ENCODE data around the gene P2RY11.

Gene P2RY11

DNA sequence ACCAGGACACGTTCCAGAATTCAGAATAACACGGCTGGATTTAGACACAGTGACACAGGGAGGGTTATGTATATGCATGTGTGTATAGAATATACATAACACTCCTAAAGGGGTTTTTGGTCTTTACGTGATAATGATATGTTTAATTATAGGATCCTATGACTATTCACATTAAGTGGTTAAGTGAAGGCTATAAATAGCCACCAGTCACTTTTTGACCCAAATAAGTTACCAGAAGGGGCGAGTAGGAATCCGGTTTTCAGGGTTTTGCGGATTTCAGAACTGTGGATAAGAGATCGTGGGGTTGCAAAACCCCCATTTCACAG lies 15.9 kb upstream of the P2RY11 start:
- Histone ChIP-seq H3K4me3 (ENCODE audit: low read length) (peak overlapping the region; percentile 40), H3K4me1 (ENCODE audit: control insufficient read depth, insufficient read depth, low read length) (peaks cover 11% of the 10 kb centered on the region), H3K4me2 (ENCODE audit: low read length) (peak overlapping the region; percentile 85), H3K9me3 (replicated peaks; ENCODE audit: low read length) (no peaks in the 10 kb centered on the region), H3K36me3 (ENCODE audit: insufficient read depth, low read length) (peaks cover 6% of the 10 kb centered on the region), H3K9ac (ENCODE audit: low read depth, low read length) (no peak overlapping the region), H3K27me3 (ENCODE audit: control insufficient read depth, insufficient read depth, low read length) (no peaks in the 10 kb centered on the region)

DNA sequence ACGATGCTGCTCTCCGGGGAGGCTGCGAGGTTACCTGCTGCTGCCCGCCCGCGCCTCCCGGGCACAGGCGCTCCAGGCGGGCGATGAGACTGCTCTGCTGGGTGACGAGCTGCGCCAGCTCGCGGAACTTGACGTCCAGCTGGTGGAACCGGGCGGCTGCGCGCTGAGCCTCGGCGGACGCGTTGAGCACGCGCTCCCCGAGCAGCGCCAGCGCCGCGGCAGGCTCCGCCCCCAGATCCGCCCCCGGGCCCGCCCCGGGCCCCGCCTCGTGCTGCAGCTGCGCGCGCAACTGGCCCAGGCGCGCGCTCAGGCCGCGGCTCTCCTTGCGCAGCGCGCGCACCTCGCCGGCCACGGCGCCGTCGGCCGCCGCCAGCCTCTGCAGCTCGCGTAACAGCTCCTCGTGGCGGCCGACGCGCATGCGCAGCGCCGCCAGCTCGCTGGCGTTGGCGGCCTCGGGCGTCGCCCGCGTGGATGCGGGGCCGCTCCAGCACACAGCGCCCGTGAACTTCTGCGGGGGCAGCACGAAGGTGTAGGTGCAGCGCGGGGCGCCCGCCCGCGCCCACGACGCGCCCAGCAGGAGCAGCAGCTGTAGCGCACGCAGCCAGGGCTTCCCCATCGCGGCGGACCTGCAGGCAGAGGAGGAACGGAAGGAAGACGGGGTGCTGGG lies 15.4 kb upstream of the P2RY11 start:
- H3K9ac ChIP-seq (ENCODE audit: low read depth, low read length): peak overlapping the region; percentile 60
- peaks cover 6% of the 10 kb centered on the region for H3K36me3 ChIP-seq (ENCODE audit: insufficient read depth, low read length)
- H3K27me3 ChIP-seq (ENCODE audit: control insufficient read depth, insufficient read depth, low read length): no peaks in the 10 kb centered on the region
- H3K4me1 ChIP-seq (ENCODE audit: control insufficient read depth, insufficient read depth, low read length): peaks cover 11% of the 10 kb centered on the region
- H3K4me3 ChIP-seq (ENCODE audit: low read length): peak overlapping the region; percentile 71
- no peaks in the 10 kb centered on the region for H3K9me3 ChIP-seq (replicated peaks; ENCODE audit: low read length)
- H3K4me2 ChIP-seq (ENCODE audit: low read length): peak overlapping the region; percentile 85

DNA sequence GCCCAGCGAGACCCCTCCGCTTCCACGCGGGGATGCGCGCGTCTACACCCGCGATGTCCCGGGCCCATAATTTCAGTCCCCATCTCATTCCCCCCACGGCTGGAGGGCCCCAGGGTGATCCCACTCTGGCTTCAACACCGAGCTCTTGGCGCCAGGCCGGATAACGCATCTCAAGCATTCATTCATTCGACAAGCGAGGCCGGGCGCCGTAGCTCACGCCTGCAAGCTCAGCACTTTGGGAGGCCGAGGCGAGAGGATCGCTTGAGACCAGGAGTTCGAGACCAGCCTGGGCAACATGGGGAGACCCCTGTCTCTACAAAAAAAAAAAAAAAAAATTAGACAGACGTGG lies 14.9 kb upstream of the P2RY11 start:
- Histone ChIP-seq H3K9me3 (replicated peaks; ENCODE audit: low read length) (no peaks in the 10 kb centered on the region), H3K27me3 (ENCODE audit: control insufficient read depth, insufficient read depth, low read length) (no peaks in the 10 kb centered on the region), H3K9ac (ENCODE audit: low read depth, low read length) (peak overlapping the region; percentile 60), H3K4me1 (ENCODE audit: control insufficient read depth, insufficient read depth, low read length) (peaks cover 11% of the 10 kb centered on the region), H3K4me2 (ENCODE audit: low read length) (peak overlapping the region; percentile 85), H3K4me3 (ENCODE audit: low read length) (peak overlapping the region; percentile 71), H3K36me3 (ENCODE audit: insufficient read depth, low read length) (peaks cover 6% of the 10 kb centered on the region)

DNA sequence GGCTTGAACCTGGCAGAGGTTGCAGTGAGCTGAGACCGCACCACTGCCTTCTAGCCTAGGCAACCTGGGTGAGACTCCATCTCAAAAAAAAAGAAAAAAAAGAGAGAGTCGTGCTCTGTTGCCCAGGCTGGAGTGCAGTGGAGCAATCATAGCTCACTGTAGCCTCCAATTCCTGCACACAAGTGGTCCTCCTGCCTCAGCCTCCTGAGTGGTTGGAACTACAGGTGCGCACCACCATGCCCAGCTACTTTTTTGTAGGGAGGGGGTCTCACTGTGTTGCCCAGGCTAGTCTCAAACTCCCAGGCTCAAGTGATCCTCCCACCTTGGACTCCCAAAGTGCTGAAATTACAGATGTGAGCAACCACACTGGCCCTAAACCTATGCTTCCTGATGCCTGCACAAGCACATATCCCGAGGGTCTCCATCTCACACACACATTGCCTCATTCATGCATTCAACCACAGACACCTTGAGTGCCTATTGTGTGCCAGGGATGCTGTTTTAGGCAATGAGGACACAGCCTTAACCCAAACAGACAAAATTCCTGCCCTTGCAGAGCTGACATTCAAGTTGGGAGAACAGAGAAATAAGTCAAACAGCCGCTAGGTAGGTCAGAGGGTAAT lies 11.2 kb upstream of the P2RY11 start:
- Histone ChIP-seq H3K9me3 (replicated peaks; ENCODE audit: low read length) (no peaks in the 10 kb centered on the region), H3K9ac (ENCODE audit: low read depth, low read length) (no peak overlapping the region), H3K4me1 (ENCODE audit: control insufficient read depth, insufficient read depth, low read length) (peaks cover 11% of the 10 kb centered on the region), H3K27me3 (ENCODE audit: control insufficient read depth, insufficient read depth, low read length) (no peaks in the 10 kb centered on the region), H3K36me3 (ENCODE audit: insufficient read depth, low read length) (no peaks in the 10 kb centered on the region), H3K4me3 (ENCODE audit: low read length) (no peak overlapping the region), H3K4me2 (ENCODE audit: low read length) (no peak overlapping the region)

DNA sequence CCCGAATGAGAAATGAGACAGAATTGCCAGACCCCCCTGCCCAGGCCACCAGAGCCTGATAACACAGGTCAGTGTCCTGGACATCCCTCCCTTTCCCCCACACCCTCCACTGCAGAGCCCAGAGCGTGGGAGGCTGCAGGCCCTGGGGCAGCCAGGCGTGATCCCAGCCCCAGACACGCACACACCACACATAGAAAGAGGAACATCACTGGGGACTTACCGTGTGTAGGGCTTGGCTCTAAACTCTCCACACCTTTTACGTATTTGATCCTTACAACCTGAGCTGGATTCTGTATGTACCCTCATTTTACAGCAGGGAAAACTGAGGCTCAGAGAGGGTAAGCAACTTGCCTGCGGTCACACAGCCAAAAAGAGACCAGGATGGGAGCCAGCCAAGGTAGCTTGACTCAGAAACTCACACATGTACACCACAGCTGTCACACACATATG lies 8.7 kb upstream of the P2RY11 start:
- Histone ChIP-seq H3K9ac (ENCODE audit: low read depth, low read length) (no peak overlapping the region), H3K9me3 (replicated peaks; ENCODE audit: low read length) (no peaks in the 10 kb centered on the region), H3K4me1 (ENCODE audit: control insufficient read depth, insufficient read depth, low read length) (peaks cover 11% of the 10 kb centered on the region), H3K27me3 (ENCODE audit: control insufficient read depth, insufficient read depth, low read length) (no peaks in the 10 kb centered on the region), H3K36me3 (ENCODE audit: insufficient read depth, low read length) (peaks cover 7% of the 10 kb centered on the region), H3K4me3 (ENCODE audit: low read length) (no peak overlapping the region), H3K4me2 (ENCODE audit: low read length) (no peak overlapping the region)

DNA sequence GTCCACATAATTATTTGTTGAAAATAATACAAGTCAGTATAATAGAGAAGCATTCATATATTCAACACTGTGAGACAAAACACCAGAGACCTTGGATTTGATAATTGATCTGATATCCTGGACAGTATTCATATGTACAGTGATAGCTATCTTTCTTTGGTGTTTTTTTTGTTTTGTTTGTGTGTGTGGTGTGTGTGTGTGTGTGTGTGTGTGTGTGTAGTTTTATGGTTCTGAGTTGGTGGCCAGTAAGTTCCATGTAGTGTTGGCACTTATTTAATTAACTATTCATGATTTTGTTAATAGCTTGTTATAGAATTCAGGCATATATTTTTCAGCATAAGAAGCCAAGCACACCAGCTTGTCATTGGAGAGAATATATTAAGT lies 7.4 kb upstream of the P2RY11 start:
- Histone ChIP-seq H3K4me2 (ENCODE audit: low read length) (no peak overlapping the region), H3K4me1 (ENCODE audit: control insufficient read depth, insufficient read depth, low read length) (peaks cover 13% of the 10 kb centered on the region), H3K27me3 (ENCODE audit: control insufficient read depth, insufficient read depth, low read length) (no peaks in the 10 kb centered on the region), H3K9me3 (replicated peaks; ENCODE audit: low read length) (no peaks in the 10 kb centered on the region), H3K9ac (ENCODE audit: low read depth, low read length) (no peak overlapping the region), H3K36me3 (ENCODE audit: insufficient read depth, low read length) (peaks cover 17% of the 10 kb centered on the region), H3K4me3 (ENCODE audit: low read length) (no peak overlapping the region)

DNA sequence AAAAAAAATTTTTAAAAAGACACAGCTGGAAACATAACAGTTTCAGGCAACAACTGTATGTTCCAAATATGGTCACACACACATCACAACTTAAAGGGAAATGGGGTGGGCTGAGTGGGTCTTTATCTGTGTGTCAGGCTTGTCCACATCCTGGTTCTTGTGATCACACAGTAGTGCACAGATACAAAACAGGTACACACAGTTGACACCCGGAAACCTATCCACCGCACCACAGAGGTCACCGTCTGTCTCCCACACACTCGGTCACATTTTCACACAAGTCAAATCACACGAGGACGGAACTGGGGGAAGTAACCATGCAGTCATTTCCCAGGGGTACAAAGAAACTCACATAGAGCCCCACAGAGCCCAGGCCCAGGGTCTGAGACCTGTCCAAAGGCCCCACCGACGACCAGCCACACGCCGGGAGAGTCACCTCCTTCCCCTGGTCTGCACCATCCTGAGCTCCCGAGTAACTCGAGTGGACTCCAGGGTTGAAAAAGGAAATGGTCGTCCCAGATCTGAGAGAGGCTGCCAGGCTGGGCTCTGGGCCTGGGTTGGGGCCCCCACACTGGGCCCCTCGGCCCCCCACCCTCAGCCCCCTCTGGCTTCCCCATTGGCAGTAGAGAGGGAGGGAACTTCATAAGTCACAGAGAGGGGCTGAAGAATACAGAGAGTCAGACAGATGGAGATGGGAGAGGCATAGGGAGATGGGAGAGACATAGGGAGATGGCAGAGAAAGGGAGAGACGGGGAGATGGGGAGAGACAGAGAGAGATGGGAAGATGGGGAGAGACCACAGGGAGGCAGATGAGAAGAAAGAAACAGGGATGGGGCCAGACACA lies 6.6 kb upstream of the P2RY11 start:
- H3K36me3 ChIP-seq (ENCODE audit: insufficient read depth, low read length): peaks cover 25% of the 10 kb centered on the region
- H3K4me2 ChIP-seq (ENCODE audit: low read length): no peak overlapping the region
- H3K4me3 ChIP-seq (ENCODE audit: low read length): no peak overlapping the region
- peaks cover 13% of the 10 kb centered on the region for H3K4me1 ChIP-seq (ENCODE audit: control insufficient read depth, insufficient read depth, low read length)
- H3K27me3 ChIP-seq (ENCODE audit: control insufficient read depth, insufficient read depth, low read length): no peaks in the 10 kb centered on the region
- no peaks in the 10 kb centered on the region for H3K9me3 ChIP-seq (replicated peaks; ENCODE audit: low read length)
- H3K9ac ChIP-seq (ENCODE audit: low read depth, low read length): no peak overlapping the region

DNA sequence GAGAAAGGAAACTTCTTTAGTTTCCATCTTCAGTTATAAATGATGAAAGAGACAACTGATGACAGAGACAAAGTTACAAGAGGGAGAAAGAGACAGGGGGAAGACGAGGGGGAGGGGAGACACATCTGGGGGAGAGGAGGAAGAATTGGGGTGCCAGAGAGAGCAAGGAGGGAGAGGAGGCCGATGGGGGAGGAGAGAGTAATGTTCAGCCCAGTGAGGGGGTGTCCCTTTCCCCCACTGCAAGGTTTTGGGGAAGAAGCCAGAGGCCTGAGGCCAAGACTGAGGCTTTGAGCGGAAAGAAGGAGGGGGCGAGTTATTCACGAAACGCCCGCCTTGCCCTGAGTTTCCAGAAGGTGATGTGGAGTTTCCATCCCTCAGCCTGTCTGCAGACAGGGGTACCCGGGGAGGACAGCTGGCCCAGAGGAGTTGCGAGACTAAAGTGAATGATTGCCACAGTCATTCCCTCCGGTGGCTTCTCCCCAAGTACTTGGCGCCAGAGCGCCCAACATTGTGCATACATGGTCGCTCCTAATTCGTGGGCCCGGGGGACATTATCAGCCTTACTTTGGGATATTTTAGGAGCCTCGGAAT lies 5.9 kb upstream of the P2RY11 start:
- Histone ChIP-seq H3K4me3 (ENCODE audit: low read length) (peak overlapping the region; percentile 60), H3K36me3 (ENCODE audit: insufficient read depth, low read length) (peaks cover 32% of the 10 kb centered on the region), H3K9ac (ENCODE audit: low read depth, low read length) (no peak overlapping the region), H3K27me3 (ENCODE audit: control insufficient read depth, insufficient read depth, low read length) (no peaks in the 10 kb centered on the region), H3K4me1 (ENCODE audit: control insufficient read depth, insufficient read depth, low read length) (peaks cover 13% of the 10 kb centered on the region), H3K9me3 (replicated peaks; ENCODE audit: low read length) (no peaks in the 10 kb centered on the region), H3K4me2 (ENCODE audit: low read length) (peak overlapping the region; percentile 63)

DNA sequence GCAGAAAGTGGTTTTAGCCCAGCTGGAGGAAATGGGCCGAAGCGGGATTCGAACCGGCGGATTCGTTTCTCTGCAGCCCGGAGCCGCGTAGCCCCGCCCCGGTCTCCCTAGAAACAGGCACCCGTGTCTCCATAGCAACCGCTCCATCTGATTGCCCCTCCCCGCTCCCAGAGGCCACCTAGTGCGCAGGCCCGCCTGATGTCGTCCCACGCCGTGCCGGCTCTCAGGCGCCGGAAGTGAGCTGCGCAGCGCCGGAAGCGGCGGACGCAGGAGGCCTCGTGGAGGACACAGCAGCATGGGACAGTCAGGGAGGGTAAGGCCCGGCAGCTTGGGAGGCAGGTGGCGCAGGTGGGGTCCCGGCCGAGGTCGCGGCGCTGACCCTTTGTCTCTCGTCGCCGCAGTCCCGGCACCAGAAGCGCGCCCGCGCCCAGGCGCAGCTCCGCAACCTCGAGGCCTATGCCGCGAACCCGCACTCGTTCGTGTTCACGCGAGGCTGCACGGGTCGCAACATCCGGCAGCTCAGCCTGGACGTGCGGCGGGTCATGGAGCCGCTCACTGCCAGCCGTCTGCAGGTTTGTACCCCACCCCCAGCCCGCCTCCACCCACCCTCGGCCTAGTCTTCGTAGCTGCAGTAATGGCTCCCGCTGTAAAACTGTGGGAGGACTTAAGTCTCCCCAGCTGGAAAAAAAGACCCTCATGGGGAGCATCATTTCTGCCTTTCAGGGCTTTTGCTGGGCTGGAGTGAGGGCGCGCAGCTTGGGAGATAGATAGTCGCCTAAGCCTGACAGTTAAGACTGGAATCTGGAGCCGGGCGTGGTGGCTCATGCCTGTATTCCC lies 5.2 kb upstream of the P2RY11 start, which contains the start of gene PPAN:
Gene PPAN, plus strand, starts transcription at position 263 of the 837 bp plus-strand sequence. Its CDS starts 33 bp downstream, at position 296.
- Histone ChIP-seq H3K9me3 (replicated peaks; ENCODE audit: low read length) (no peaks in the 10 kb centered on the region), H3K9ac (ENCODE audit: low read depth, low read length) (peak within 1 kb of the TSS; percentile 92), H3K27me3 (ENCODE audit: control insufficient read depth, insufficient read depth, low read length) (no peaks in the 10 kb centered on the region), H3K4me1 (ENCODE audit: control insufficient read depth, insufficient read depth, low read length) (peaks cover 13% of the 10 kb centered on the region), H3K36me3 (ENCODE audit: insufficient read depth, low read length) (peaks cover 39% of the 10 kb centered on the region), H3K4me2 (ENCODE audit: low read length) (peak within 1 kb of the TSS; percentile 85), H3K4me3 (ENCODE audit: low read length) (peak within 1 kb of the TSS; percentile 92)

DNA sequence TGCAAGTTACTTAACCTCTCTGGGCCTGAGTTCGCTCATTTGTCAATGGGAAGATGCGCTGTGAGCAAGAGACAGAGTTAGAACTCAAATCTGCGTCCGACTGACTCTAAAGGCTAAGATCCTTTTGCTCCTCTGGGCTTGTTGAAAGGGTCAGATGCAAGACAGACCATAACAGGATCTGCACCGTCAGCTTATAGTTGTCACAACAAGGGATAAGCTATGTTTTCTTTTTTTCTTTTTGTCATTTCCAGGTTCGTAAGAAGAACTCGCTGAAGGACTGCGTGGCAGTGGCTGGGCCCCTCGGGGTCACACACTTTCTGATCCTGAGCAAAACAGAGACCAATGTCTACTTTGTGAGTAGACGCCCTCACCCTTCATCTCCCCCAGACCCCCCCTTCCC lies 4.2 kb upstream of the P2RY11 start:
- no peaks in the 10 kb centered on the region for H3K27me3 ChIP-seq (ENCODE audit: control insufficient read depth, insufficient read depth, low read length)
- H3K36me3 ChIP-seq (ENCODE audit: insufficient read depth, low read length): peaks cover 42% of the 10 kb centered on the region
- H3K4me1 ChIP-seq (ENCODE audit: control insufficient read depth, insufficient read depth, low read length): peaks cover 13% of the 10 kb centered on the region
- H3K4me3 ChIP-seq (ENCODE audit: low read length): peak overlapping the region; percentile 92
- H3K9ac ChIP-seq (ENCODE audit: low read depth, low read length): peak overlapping the region; percentile 92
- peak overlapping the region; percentile 85 for H3K4me2 ChIP-seq (ENCODE audit: low read length)
- no peaks in the 10 kb centered on the region for H3K9me3 ChIP-seq (replicated peaks; ENCODE audit: low read length)
